Ureter (tissue), 1 donor: ENCODE data around the gene FAM234B. TPM values are rescaled to one million over a fixed set of nuclear protein-coding genes. Genes with fewer than 3 reads are reported as not detected.

Experiments used
- DNase-seq: peaks from one replicate; pipeline ENCODE4 v3.0.0-alpha.2; 2020; ENCODE audit warnings: low spot score
- total RNA-seq: library from RNA; stranded (reverse); gene quantifications from one replicate; pipeline ENCODE4 v1.2.4, GENCODE V29; 2023
- donor health status: DM: yes; HTN: yes; CAD: no.

Gene FAM234B
- total RNA-seq, 1 donor from 2014 or later, result 24.9 TPM

- no peak for DNase-seq
These were observed 49.1 kb downstream of the FAM234B start for GRCh38 chr12:13093191-13093847.

DNA sequence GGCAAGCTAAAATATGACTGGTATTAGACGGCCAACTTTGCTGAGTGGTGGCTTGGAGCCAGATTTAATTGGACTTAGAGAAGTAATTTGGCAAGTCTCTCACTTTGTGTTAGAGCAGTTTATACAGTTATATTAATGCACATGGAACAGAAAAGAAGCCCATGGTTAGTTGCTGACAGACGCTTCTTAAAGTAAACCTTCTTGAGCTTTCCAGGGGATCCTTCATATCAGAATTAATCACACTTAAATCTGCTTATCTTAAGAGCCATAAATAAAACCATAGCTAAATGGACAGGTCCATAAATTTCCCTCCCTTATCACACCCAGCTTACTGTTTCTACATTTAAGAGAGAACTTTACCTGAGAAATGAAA is 49.7 kb downstream of the FAM234B start:
- DNase-seq, result no peak

DNA sequence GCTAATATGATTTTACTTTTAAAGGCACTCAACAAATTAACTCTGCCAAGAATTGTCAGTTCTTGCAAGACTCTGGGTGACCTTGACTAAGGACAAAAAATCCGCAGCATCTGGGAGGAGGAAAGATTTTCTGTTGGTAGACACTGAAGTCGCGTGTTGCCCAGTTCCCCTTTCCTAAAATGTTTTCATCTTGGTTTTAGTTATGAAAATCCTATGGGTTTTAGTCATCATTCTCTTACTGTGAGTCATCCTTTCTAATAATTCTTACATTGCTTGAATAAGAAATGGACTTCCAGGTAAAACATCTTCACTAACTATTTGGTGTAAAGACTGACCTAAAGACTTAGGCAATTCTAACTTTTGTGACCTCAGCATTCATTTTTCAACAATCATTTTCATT is 50.2 kb downstream of the FAM234B start:
- no peak for DNase-seq

GRCh38 chr12:13095266-13095995 is 51.2 kb downstream of the FAM234B start:
- DNase-seq, result no peak

- no peak for DNase-seq
These were observed 53.4 kb downstream of the FAM234B start for GRCh38 chr12:13097491-13098011.

GRCh38 chr12:13099066-13099843 is 55.1 kb downstream of the FAM234B start:
- DNase-seq, result no peak

DNA sequence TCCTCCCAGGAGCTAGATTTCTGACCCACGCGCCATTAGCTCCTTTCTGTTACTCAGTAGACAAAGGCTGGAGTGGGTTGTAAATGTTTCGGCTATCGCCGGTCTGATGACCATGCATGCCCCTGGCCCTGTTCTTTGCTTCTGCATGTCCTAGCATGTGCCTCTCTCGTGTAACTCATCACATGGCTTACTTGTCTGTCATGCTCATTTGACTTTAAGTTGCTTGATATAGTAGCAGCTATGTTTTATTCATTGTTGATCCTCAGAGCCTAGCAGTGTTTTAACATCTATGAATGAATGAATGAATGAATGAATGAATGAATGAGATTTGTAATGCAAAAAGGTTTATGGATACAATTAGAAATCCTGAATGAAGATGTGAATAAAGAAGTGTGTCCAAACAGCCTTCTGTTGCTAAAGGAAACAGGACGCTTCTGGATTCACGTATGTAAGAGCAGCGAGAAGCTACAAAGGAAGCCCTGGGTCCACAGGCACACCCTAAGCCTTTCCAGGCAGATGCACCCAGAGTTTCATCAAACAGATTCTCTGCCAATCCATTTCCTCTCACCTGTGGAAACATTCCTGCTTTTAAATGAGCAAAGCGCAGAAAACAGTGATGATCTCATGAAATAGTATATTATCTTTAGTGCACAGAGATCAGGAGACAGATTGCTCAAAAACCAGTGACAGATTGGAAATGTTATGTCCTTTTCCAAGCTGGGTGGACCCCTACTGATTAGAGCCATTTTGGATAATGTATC is 55.8 kb downstream of the FAM234B start:
- DNase-seq, result no peak

GRCh38 chr12:13100605-13100881 is 56.4 kb downstream of the FAM234B start:
- DNase-seq, result no peak

GRCh38 chr12:13100882-13101769 is 56.9 kb downstream of the FAM234B start:
- DNase-seq, result peak; percentile 91

DNA sequence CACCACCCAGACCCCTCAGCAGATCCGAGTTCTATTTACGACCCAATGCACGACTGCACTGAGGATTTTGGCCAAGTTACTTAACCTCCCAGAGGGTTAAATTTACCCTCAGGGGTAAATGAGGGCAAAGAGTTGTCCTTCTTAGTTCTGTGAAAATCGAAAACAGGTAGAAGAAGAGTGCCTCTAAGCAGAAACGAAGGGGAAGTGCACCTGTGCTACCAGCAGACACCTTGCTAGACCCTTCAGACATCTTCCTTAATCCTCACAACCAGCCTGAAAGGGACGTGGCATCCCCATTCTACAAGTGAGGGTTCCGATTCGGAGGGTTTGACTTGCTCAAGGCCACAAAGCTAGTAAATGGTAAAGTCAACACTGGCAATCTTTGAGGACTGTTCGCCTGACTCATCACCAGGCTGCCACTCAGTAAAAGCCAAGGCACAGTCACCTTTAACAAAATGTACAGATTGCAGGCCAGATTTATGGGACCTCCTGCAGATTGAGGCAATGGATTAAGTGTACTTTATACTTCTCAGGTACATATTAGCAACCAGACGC is 57.7 kb downstream of the FAM234B start:
- no peak for DNase-seq

GRCh38 chr12:13102461-13103195 is 58.4 kb downstream of the FAM234B start:
- DNase-seq, result no peak

- no peak for DNase-seq
These were observed 59.3 kb downstream of the FAM234B start, which contains the start of gene GSG1 for GRCh38 chr12:13103391-13104033. Gene GSG1 (minus strand): TSS chr12:13103667. CDS start chr12:13103512, 155 bp downstream.

GRCh38 chr12:13104409-13104808 is 60.2 kb downstream of the FAM234B start:
- DNase-seq, result no peak

- no peak for DNase-seq
These were observed 61.6 kb downstream of the FAM234B start for GRCh38 chr12:13105781-13106180.

- DNase-seq, result no peak
These were observed 62.5 kb downstream of the FAM234B start for GRCh38 chr12:13106666-13107065.

DNA sequence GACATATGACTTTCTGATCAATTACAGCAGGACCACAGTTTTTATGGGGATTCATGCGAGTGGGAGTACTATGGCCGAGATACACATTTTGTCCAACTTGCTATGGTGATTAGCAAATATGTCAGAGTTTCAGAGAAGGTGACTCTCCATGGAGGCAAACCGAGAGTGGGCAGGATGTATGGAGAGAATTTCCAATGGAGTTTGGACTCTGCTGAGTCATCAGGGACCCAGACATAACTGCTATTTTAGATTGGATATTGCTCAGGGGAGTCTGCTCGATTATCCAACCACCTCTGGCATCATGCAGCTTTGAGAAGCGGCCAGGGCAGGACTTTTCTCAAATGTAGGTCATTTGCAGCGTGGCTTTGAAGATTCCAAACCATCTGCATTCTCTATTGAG is 68.8 kb downstream of the FAM234B start:
- no peak for DNase-seq

DNA sequence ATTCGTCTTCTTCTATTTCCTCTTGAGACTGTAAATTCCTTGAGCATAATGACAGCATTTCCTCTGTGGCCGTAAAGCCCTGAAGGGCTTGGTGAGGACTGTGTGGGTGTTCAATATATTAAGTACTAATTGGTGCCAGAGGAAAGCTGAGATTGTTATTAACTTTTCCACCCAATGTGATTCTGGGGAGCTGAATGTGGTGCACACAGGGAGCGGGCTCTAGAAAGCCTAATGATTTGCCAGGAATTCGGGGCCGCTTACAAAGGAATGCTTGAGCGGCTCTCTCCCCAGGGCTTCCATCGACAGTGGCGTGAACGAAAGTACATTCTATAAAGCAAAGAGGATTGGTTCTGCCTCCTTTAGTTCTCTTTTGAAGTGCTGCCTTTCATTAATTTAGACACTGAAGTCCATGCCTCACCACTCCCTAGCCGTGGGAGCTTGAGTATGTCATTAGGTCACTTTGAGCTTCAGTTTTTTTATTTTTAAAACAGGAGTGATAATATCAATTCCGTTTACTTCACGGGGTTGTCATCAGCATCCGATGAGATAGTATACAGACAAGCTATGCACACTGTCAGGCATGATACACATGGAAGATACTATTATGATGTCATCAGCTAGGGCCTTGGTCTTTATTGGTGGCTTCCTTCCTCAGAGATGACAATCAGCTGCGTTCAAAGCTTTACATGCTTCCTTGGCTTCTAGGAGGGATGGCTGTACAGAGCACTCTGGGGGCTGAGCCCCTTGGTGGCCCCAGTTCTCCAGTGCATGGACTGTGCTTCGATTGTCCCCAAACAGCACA is 70.3 kb downstream of the FAM234B start:
- no peak for DNase-seq

DNA sequence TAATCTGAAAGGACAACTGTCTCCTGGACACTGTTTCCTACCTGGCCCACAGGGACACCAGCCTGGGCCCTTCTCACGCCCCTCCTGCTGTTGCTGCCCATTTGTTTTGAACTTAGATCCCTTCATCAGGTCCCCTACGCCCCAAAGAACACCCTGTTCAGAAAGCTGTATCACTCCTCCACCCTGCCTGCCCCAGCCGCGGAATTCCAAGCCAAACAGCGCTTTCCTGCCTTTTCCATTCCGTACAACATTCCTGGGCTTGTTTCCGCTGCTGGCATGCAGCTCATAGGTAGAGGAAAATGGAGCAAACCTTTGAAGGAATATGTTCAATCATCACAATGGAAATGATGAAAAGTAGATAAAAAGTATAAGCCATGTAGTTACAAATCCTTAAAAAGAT is 72.1 kb downstream of the FAM234B start:
- DNase-seq, result no peak
